K562 (cell line): ENCODE measurements around the gene VSIG10L. TPM values are rescaled to one million over a fixed set of nuclear protein-coding genes. Genes with fewer than 3 reads are reported as not detected.

Experiments
- E2F1 ChIP-seq: sonication (generic); formaldehyde crosslinking; IDR thresholded peaks from 2 replicates; pipeline ENCODE4 v1.8.1; 2023; ENCODE audit warnings: mild to moderate bottlenecking, missing genetic modification reagents, moderate library complexity
- EGR1 ChIP-seq: fragments of 450-650 bp; conservative IDR thresholded peaks from 2 replicates; pipeline ENCODE4 v1.6.1; 2017; ENCODE audit warnings: mild to moderate bottlenecking
- EWSR1 ChIP-seq: fragments of 450-650 bp; IDR thresholded peaks from 2 replicates; pipeline ENCODE4 v1.6.1; 2018; ENCODE audit warnings: borderline replicate concordance, mild to moderate bottlenecking, low read depth, moderate library complexity; ENCODE audit not compliant: partially characterized antibody
- MGA ChIP-seq: fragments of 450-650 bp; IDR thresholded peaks from 2 replicates; pipeline ENCODE4 v1.6.1; 2016; ENCODE audit warnings: mild to moderate bottlenecking, moderate library complexity
- NEUROD1 ChIP-seq: fragments of 150-350 bp; IDR thresholded peaks from 2 replicates; pipeline ENCODE4 v1.6.1; 2014; ENCODE audit warnings: borderline replicate concordance, low read length, low read depth; ENCODE audit not compliant: partially characterized antibody
- SIN3B ChIP-seq: fragments of 450-650 bp; IDR thresholded peaks from 2 replicates; pipeline ENCODE4 v1.6.1; 2017; ENCODE audit warnings: low read depth, mild to moderate bottlenecking, moderate library complexity
- SMARCC2 ChIP-seq: fragments of 450-650 bp; IDR thresholded peaks from 2 replicates; pipeline ENCODE4 v1.6.1; 2017; ENCODE audit warnings: antibody characterized with exemption, moderate library complexity, mild to moderate bottlenecking, low read depth
- SMARCE1 ChIP-seq: fragments of 450-650 bp; IDR thresholded peaks from 2 replicates; pipeline ENCODE4 v1.7.1; 2016; ENCODE audit warnings: mild to moderate bottlenecking
- U2AF1 ChIP-seq: fragments of 200-400 bp; formaldehyde crosslinking; optimal IDR thresholded peaks from 2 replicates; pipeline ENCODE3; 2017; ENCODE audit warnings: mild to moderate bottlenecking, low read depth, low read length, moderate library complexity
- UBTF ChIP-seq, 2 experiments: IDR thresholded peaks; 2 replicates each; pipeline ENCODE4 v1.6.1; 2012; ENCODE audit warnings: improper control_type of control experiment in 2 of 2, low read depth in 2 of 2, low read length in 2 of 2, borderline replicate concordance in 1 of 2
- ZNF79 ChIP-seq: fragments of 250-450 bp; sonication (Bioruptor Pico); IDR thresholded peaks from 2 replicates; pipeline ENCODE4 v1.4.0; 2020; ENCODE audit warnings: low read depth, mild to moderate bottlenecking, moderate library complexity
- polyA plus RNA-seq, 8 experiments: library from polyadenylated mRNA; depleted of rRNA in 4 of 8; stranded (reverse) in 5 of 8; unstranded in 3 of 8; fragments of >200 nt; fragmentation: Nextera tagmentation in 2 of 8; fragmentation: Illumina TruSeq in 1 of 8; extraction: Ambion mirVana in 2 of 8; extraction: Trizol in 1 of 8; gene quantifications; 2 replicates each; pipeline versions ENCODE4 v1.2.1 to v1.2.3, GENCODE V29; 2011 to 2014; ENCODE audit warnings: inconsistent platforms in 1 of 8, missing spikeins in 1 of 8
- total RNA-seq, 7 experiments: library from RNA; depleted of rRNA in 6 of 7; stranded (reverse); fragments of >200 nt in 6 of 7; fragmentation: Illumina TruSeq in 2 of 7; extraction: Trizol in 2 of 7; gene quantifications; 2 replicates each; pipeline versions ENCODE4 v1.2.1 to v1.2.3, GENCODE V29; 2011 to 2021; ENCODE audit warnings: low replicate concordance in 1 of 7

VSIG10L gene
- total and polyA plus RNA-seq, 9 of the 15 experiments (the other 6 are each of a cell fraction or from before 2014, with no cell fraction given): 1.1 to 7.6 (median 2.2) TPM

- peak; percentile 95 for TF ChIP-seq MGA
- TF ChIP-seq NEUROD1: peak; percentile 7
- peak; percentile 81 for TF ChIP-seq SIN3B
- TF ChIP-seq ZNF79 (CRISPR knock-in tag): no peak
- TF ChIP-seq UBTF (IDR thresholded peaks at IDR 0.05; ENCODE audit: borderline replicate concordance in 1 of 2, low read depth in 2 of 2, low read length in 2 of 2): peak in 1 of 2 experiments; percentile 54; a peak in 1 of 4 replicates
- TF ChIP-seq SMARCE1: peak; percentile 33; the same call in 1 of the 2 replicates
- no peak for TF ChIP-seq E2F1 (CRISPR knock-in tag)
- TF ChIP-seq EGR1: no peak
- no peak for TF ChIP-seq EWSR1
- peak; percentile 23 for TF ChIP-seq U2AF1
- no peak for TF ChIP-seq SMARCC2
These were observed 2.0 kb downstream of the VSIG10L start (continued) for GRCh38 chr19:51339687-51340656.
